Measurements from ENCODE around the gene TSPAN14.

Gene TSPAN14

DNA sequence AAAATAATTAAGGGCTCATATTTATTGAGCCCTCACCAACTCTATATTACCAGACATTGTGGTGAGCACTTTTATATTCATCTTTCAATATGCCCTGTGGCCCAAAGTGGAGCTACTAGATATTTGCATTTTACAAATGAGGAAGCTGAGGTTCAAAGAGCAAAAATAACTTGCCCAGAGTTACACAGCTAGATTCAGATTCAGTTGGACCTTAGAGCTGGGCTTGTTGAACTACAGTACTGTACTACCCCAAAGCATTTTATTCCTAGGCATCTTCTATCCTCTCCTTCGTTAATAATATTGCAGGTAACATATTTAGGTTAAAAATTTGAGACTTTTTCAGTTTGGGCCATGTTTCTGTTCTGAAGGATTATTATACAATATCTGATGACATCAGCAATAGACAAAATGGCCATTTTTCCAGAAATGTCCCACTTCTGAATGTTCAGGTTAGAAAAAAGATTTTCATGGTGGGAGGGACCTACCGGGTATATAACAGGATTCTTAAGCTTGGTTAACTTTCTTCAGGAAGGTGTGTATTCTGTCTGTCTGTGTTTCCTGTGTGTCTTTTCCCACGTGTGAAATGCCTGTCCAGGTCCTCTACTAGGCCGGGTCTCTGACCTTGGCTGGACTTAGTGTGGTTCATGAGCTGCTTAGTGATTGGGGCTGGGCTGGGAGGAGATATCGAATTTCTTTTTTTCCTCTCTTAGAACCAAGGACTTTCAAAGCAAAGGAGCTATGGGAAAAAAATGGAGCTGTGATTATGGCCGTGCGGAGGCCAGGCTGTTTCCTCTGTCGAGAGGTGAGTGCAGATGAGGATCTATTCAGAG, 32.2 kb upstream of the TSPAN14 start:
- Histone ChIP-seq H3K4me3 (ENCODE audit: insufficient read depth, low read length, poor library complexity, severe bottlenecking) (no peak overlapping the region), H3F3A (ENCODE audit: insufficient read depth) (no peaks in the 10 kb centered on the region), H3K9me2 (replicated peaks; ENCODE audit: insufficient read depth, low read length) (no peaks in the 10 kb centered on the region), H3K27me3 (ENCODE audit: low read length) (no peaks in the 10 kb centered on the region), H3K27ac (ENCODE audit: low read depth, low read length) (no peak overlapping the region), H3K9me3 (ENCODE audit: insufficient read depth, low read length) (no peaks in the 10 kb centered on the region), H3K9ac (ENCODE audit: low read length) (peak overlapping the region; percentile 16; the same call in 1 of the 2 replicates), H3K79me2 (ENCODE audit: insufficient read depth, low read length) (no peaks in the 10 kb centered on the region), H3K36me3 (ENCODE audit: low read length) (no peaks in the 10 kb centered on the region), H2AFZ (ENCODE audit: low read depth, low read length, severe bottlenecking) (no peak overlapping the region), H3K4me2 (ENCODE audit: low read depth, low read length, poor library complexity, severe bottlenecking) (peak overlapping the region; percentile 47), H4K20me1 (ENCODE audit: low read depth, low read length) (no peaks in the 10 kb centered on the region)
- TF ChIP-seq, protein P1, sequence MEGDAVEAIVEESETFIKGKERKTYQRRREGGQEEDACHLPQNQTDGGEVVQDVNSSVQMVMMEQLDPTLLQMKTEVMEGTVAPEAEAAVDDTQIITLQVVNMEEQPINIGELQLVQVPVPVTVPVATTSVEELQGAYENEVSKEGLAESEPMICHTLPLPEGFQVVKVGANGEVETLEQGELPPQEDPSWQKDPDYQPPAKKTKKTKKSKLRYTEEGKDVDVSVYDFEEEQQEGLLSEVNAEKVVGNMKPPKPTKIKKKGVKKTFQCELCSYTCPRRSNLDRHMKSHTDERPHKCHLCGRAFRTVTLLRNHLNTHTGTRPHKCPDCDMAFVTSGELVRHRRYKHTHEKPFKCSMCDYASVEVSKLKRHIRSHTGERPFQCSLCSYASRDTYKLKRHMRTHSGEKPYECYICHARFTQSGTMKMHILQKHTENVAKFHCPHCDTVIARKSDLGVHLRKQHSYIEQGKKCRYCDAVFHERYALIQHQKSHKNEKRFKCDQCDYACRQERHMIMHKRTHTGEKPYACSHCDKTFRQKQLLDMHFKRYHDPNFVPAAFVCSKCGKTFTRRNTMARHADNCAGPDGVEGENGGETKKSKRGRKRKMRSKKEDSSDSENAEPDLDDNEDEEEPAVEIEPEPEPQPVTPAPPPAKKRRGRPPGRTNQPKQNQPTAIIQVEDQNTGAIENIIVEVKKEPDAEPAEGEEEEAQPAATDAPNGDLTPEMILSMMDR (IDR thresholded peaks at IDR 0.05; ENCODE audit: insufficient read depth, low read length, poor library complexity, severe bottlenecking): no peak
- TF ChIP-seq EZH2phosphoT487 (conservative IDR thresholded peaks at IDR 0.05; ENCODE audit: low read length): no peak

DNA sequence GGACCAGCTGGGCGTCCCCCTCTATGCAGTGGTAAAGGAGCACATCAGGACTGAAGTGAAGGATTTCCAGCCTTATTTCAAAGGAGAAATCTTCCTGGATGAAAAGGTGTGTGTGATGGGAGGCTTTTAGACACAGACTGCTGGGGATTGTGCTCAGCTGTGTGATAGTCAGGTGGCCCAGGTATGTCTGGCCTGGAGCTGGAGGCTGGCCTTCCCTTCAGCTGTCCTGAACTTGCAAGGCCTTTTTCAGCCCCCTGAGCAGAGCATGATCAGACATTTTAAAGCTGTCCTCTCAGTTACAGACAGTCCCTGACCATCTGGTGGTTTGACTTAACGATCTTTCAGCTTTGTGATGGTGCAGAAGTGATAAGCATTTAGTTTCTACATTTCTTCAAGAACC, 28.2 kb upstream of the TSPAN14 start:
- H3K27me3 ChIP-seq (ENCODE audit: low read length): no peaks in the 10 kb centered on the region
- H3K9me2 ChIP-seq (replicated peaks; ENCODE audit: insufficient read depth, low read length): no peaks in the 10 kb centered on the region
- no peaks in the 10 kb centered on the region for H4K20me1 ChIP-seq (ENCODE audit: low read depth, low read length)
- no peaks in the 10 kb centered on the region for H3F3A ChIP-seq (ENCODE audit: insufficient read depth)
- H3K36me3 ChIP-seq (ENCODE audit: low read length): no peaks in the 10 kb centered on the region
- TF ChIP-seq, protein P1 (IDR thresholded peaks at IDR 0.05; ENCODE audit: insufficient read depth, low read length, poor library complexity, severe bottlenecking): no peak
- no peak for TF ChIP-seq EZH2phosphoT487 (conservative IDR thresholded peaks at IDR 0.05; ENCODE audit: low read length)
- no peak overlapping the region for H3K4me2 ChIP-seq (ENCODE audit: low read depth, low read length, poor library complexity, severe bottlenecking)
- H3K9ac ChIP-seq (ENCODE audit: low read length): no peak overlapping the region
- H3K27ac ChIP-seq (ENCODE audit: low read depth, low read length): no peak overlapping the region
- no peak overlapping the region for H3K4me3 ChIP-seq (ENCODE audit: insufficient read depth, low read length, poor library complexity, severe bottlenecking)
- no peak overlapping the region for H2AFZ ChIP-seq (ENCODE audit: low read depth, low read length, severe bottlenecking)
- no peaks in the 10 kb centered on the region for H3K9me3 ChIP-seq (ENCODE audit: insufficient read depth, low read length)
- H3K79me2 ChIP-seq (ENCODE audit: insufficient read depth, low read length): no peaks in the 10 kb centered on the region

DNA sequence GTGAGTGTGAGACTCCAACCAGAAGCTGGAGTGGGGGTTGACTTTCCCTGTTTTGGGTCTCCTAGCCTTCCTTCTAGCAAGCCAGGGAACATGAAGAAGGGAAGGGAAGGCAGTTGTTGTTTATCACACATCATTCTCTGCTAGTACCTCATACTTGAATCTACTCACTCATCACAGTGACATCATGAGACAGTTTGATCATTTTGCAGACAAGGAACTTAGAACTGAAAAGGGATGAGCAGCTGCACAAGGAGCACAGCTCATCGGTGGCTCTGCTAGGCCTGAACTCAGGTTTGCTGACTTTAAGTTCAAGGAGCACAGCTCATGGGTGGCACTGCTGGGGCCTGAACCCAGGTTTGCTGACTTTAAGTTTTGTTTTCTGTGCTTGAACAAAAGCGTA, 26.6 kb upstream of the TSPAN14 start:
- H4K20me1 ChIP-seq (ENCODE audit: low read depth, low read length): no peaks in the 10 kb centered on the region
- no peaks in the 10 kb centered on the region for H3F3A ChIP-seq (ENCODE audit: insufficient read depth)
- H3K9ac ChIP-seq (ENCODE audit: low read length): no peak overlapping the region
- no peak overlapping the region for H3K27ac ChIP-seq (ENCODE audit: low read depth, low read length)
- H3K4me2 ChIP-seq (ENCODE audit: low read depth, low read length, poor library complexity, severe bottlenecking): no peak overlapping the region
- H3K27me3 ChIP-seq (ENCODE audit: low read length): no peaks in the 10 kb centered on the region
- H3K4me3 ChIP-seq (ENCODE audit: insufficient read depth, low read length, poor library complexity, severe bottlenecking): no peak overlapping the region
- no peaks in the 10 kb centered on the region for H3K9me3 ChIP-seq (ENCODE audit: insufficient read depth, low read length)
- H2AFZ ChIP-seq (ENCODE audit: low read depth, low read length, severe bottlenecking): no peak overlapping the region
- no peaks in the 10 kb centered on the region for H3K9me2 ChIP-seq (replicated peaks; ENCODE audit: insufficient read depth, low read length)
- H3K36me3 ChIP-seq (ENCODE audit: low read length): no peaks in the 10 kb centered on the region
- TF ChIP-seq, protein P1 (IDR thresholded peaks at IDR 0.05; ENCODE audit: insufficient read depth, low read length, poor library complexity, severe bottlenecking): no peak
- TF ChIP-seq EZH2phosphoT487 (conservative IDR thresholded peaks at IDR 0.05; ENCODE audit: low read length): no peak
- no peaks in the 10 kb centered on the region for H3K79me2 ChIP-seq (ENCODE audit: insufficient read depth, low read length)
